HG03575 (cell line): ENCODE results near the gene MMS22L.

ENCODE experiments used
- ATAC-seq: cut with Tn5 transposase; IDR thresholded peaks from one replicate; pipeline ENCODE4 v1.9.1; 2021; ENCODE audit not compliant: unreplicated experiment, insufficient number of reproducible peaks, low FRiP score; ENCODE audit errors: extremely low read depth

Gene MMS22L

DNA sequence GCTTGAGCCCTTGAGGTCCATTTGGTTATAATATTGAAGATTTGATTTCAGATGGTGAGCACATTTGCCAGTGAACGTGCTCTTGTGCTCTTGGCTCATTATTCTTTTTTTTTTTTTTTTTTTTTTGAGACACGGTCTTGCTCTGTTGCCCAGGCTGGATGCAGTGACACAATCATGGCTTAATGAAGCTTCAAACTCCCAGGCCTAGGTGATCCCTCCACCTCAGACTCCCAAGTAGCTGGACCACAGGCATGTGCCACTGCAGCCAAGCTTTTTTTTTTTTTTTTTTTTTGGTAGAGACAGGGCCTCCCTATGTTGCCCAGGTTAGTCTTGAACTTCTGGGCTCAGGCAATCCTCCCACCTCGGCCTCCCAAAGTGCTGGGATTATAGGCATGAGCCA lies 182.3 kb downstream of the MMS22L start:
- no peak for ATAC-seq

DNA sequence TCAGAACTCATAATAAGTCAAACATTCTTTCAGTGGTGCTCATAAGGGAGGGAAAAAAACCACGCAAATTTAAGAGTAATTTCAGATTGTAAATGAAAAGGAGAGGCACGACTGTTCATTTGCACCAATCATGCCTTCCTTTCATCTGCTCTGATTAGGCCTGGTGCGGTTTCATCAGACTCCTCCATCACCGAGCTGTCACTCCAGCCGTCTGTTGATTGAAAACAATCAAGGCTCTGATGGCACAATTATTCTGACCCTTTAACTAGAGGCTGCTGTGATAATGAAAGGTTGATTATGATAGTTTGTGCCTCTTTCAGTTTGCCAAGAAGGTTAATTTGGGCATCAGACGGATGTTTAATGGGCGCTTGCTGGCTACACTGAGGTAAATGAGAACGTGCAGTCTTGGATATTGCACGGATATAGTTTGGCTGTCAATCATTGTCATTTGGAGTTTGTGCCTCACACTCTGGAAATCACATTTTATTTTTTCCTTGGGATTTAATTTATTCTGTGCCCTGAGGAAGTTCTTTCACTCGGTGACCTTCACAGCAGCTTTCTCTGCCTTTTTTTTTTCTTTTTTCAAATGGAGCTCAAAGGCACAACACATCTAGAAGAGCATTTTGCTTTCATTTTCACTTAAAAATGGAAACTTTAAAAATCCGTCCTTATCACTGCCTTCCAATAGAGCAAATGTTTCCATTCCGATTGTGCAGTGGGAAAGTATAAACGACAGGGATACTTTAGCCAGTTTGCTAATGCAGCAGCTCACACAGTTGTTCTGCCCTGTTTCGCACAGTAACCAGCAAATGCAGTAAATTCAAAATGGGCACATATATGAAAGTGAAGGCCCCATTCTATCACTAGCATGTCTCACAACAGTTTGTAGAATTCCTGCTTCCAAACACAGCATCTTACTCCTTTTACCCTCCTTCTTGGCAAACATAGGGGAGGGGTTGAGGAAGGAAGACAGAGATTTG lies 185.7 kb downstream of the MMS22L start:
- ATAC-seq: no peak

DNA sequence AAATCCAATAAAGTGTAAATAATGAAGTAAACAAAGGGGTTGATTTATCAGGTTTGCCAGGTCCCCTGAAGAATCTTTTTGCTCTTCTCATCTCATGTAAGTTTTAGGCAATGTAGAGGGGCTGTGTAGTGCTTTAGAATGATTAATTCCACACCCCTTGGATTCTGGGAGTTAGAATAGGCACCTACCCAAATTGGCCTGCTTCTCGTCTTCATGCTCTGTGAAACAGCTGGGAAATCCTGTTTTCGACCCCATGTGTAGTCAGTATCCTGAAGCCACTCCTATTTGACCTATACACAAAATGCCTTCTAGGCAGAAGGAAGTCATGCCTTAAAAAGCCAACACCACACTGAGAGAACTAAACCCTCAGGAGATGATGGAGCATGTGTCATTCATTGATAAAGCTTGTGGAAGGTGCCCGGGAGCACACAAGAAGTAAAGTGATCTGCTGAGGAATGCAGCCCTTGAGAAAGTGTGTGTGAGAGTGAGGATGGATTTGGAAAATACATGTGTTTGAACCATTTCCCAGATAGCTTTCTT lies 187.6 kb downstream of the MMS22L start:
- ATAC-seq: no peak

DNA sequence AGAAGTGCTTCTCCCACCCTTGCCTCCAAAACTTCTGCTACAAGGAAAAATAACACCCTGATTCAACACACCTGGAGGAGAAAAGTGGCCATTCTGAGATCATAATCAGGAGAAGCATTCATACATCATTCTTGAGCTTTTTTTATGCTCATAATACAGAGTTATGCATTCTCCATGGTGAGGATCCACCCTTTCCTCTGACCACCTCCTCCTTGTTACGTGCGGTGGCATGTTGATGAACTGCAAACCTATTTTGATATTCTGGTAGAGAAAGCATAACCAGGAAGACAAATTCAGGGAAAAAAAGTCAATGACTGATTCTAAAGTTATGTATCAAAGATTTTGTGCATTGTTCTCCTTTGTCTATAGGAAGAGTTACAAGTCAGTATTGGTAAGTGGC lies 188.6 kb downstream of the MMS22L start:
- ATAC-seq: no peak

DNA sequence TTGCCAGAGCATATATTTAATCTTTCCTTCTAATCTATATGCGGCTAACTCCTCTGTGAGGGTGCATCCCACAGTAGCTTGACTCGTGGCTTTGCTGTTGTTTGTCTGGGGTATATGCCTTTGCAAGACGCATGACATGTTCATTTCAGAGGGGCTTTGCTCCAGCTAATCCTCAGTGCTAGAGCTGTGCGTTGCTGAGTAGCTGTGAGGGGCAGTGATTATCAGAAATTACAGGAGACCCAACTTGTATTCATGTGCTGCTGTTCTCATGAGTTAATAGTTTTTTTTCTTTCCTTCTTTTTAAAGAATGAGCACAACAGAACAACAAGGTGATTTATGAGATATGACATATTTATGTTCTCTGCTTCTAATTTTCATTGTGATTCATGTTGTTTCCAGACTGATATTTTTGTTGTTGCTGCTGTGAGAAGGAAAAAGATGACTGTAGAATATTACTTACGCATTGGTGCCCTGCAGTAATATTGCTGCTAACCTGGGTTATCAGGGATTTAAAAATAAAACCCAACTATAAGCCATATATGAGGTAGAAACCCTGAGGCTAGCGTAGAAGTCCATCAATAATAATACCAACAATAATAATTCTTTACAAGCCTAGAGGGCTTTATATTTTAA lies 190.2 kb downstream of the MMS22L start:
- ATAC-seq: no peak
